ENCODE measurements around the gene TMEM213.

- TF ChIP-seq CTCF (conservative IDR thresholded peaks at IDR 0.05 in 1 of 2, IDR thresholded peaks at IDR 0.05 in 1 of 2; ENCODE audit: extremely low read depth in 1 of 2, insufficient read depth in 1 of 2, low read depth in 1 of 2, low read length in 2 of 2) (no peak), EZH2 (IDR thresholded peaks at IDR 0.05; ENCODE audit: borderline replicate concordance, low read length) (no peak)
Measured at GRCh38 chr7:138825049-138825721, 27.4 kb downstream of the TMEM213 start.
